KMS-11 (cell line): ENCODE results near the gene FKBP1B.

Experiments
- H2AFZ ChIP-seq: fragments of 200-600 bp; sonication (generic); 2 replicates; pipeline ENCODE4 v1.6.1; 2016; ENCODE audit warnings: antibody characterized with exemption, mixed run types, low read depth
- H3K27ac ChIP-seq: fragments of 200-600 bp; sonication (generic); 2 replicates; pipeline ENCODE4 v1.6.1; 2016; ENCODE audit warnings: mild to moderate bottlenecking, mixed run types
- H3K27me3 ChIP-seq: fragments of 200-600 bp; sonication (generic); 2 replicates; pipeline ENCODE4 v1.6.1; 2017; ENCODE audit warnings: mild to moderate bottlenecking, low read depth, mixed run types, moderate library complexity; ENCODE audit not compliant: insufficient read depth
- H3K36me3 ChIP-seq: fragments of 200-600 bp; sonication (generic); 2 replicates; pipeline ENCODE4 v1.6.1; 2017; ENCODE audit warnings: mild to moderate bottlenecking, mixed run types; ENCODE audit not compliant: insufficient read depth
- H3K4me1 ChIP-seq: fragments of 200-600 bp; sonication (generic); 2 replicates; pipeline ENCODE4 v1.6.1; 2016; ENCODE audit warnings: mild to moderate bottlenecking, low read depth, mixed run types; ENCODE audit not compliant: poor library complexity, severe bottlenecking
- H3K4me2 ChIP-seq: fragments of 200-600 bp; sonication (generic); 2 replicates; pipeline ENCODE4 v1.7.0; 2016; ENCODE audit warnings: mild to moderate bottlenecking, mixed run types
- H3K4me3 ChIP-seq: fragments of 200-600 bp; sonication (generic); IDR thresholded peaks from 2 replicates; pipeline ENCODE4 v1.6.1; 2017; ENCODE audit warnings: low read depth, low read length, mixed read lengths; ENCODE audit not compliant: insufficient read depth
- H3K79me2 ChIP-seq: fragments of 200-600 bp; sonication (generic); 2 replicates; pipeline ENCODE4 v1.6.1; 2016; ENCODE audit warnings: low read depth, mixed run types; ENCODE audit not compliant: insufficient read depth
- H3K9ac ChIP-seq: fragments of 200-600 bp; sonication (generic); 2 replicates; pipeline ENCODE4 v1.6.1; 2016; ENCODE audit warnings: mild to moderate bottlenecking, mixed run types
- H4K20me1 ChIP-seq: fragments of 200-600 bp; sonication (generic); 2 replicates; pipeline ENCODE4 v1.6.1; 2016; ENCODE audit warnings: mild to moderate bottlenecking, mixed run types; ENCODE audit not compliant: insufficient read depth
- CTCF ChIP-seq: fragments of 200-600 bp; sonication (generic); conservative IDR thresholded peaks from 2 replicates; pipeline ENCODE4 v1.6.1; 2017; ENCODE audit warnings: low read depth, mild to moderate bottlenecking, antibody characterized with exemption, low read length, moderate library complexity, mixed read lengths

The FKBP1B gene

DNA sequence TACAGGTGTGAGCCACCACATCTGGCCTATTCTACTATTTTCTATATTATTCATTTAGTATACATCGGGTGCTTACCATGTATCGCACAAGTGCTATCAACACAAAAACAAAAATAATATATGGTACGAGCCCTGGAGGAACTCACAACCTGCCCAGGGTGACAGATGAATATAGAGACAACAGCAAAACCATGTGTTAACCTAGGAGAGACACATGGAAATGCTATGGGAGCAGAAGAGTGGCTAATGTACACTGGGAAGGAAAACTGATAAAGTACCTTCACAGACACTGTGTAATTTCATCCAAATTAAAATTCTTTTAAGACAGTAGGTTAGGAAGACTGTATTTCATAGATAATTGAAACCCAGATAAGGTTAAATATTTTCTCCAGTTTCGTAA lies 22.7 kb downstream of the FKBP1B start:
- Histone ChIP-seq H4K20me1 (no peaks in the 10 kb centered on the region), H3K79me2 (peaks cover 31% of the 10 kb centered on the region; the same call in 1 of the 2 replicates), H3K36me3 (peaks cover 3% of the 10 kb centered on the region; the same call in 1 of the 2 replicates), H3K4me2 (no peak overlapping the region), H3K9ac (no peak overlapping the region), H3K4me1 (peaks cover 12% of the 10 kb centered on the region), H3K4me3 (no peak overlapping the region), H2AFZ (no peak overlapping the region), H3K27me3 (no peaks in the 10 kb centered on the region), H3K27ac (no peak overlapping the region)
- TF ChIP-seq CTCF, result no peak

- H3K27me3 ChIP-seq, result no peaks in the 10 kb centered on the region
- TF ChIP-seq CTCF, result no peak
- H3K79me2 ChIP-seq, result peaks cover 31% of the 10 kb centered on the region; the same call in 1 of the 2 replicates
- H4K20me1 ChIP-seq, result no peaks in the 10 kb centered on the region
- H3K9ac ChIP-seq, result no peak overlapping the region
- H3K36me3 ChIP-seq, result peaks cover 3% of the 10 kb centered on the region; the same call in 1 of the 2 replicates
- no peak overlapping the region for H3K27ac ChIP-seq
- H3K4me1 ChIP-seq, result peaks cover 18% of the 10 kb centered on the region
- H3K4me3 ChIP-seq, result no peak overlapping the region
- no peak overlapping the region for H3K4me2 ChIP-seq
- H2AFZ ChIP-seq, result no peak overlapping the region
These were observed 24.3 kb downstream of the FKBP1B start for GRCh38 chr2:24073816-24074215.

DNA sequence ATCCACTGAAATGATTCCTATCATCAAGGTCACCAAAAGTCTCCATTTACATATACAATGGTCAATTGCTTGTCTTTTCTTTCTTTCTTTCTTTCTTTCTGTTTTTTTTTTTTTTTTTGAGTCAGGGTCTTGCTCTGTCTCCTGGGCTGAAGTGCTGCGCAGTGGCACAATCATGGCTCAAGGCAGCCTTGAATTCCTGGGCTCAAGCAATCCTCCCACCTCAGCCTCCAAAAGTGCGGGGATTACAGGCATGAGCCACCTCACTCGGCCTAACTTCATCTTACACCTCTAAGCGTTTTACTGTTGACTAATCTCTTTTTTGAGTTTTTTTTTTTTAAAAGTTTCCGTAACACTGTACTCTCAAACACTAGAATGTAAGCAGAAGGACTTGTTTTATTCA lies 25.7 kb downstream of the FKBP1B start:
- Histone ChIP-seq H2AFZ (no peak overlapping the region), H3K79me2 (peaks cover 31% of the 10 kb centered on the region; the same call in 1 of the 2 replicates)

GRCh38 chr2:24075915-24076848 lies 26.6 kb downstream of the FKBP1B start, which contains the start of gene SF3B6:
Gene SF3B6, minus strand, starts transcription at chr2:24076326. Its CDS starts 97 bp downstream, at chr2:24076229.
- Histone ChIP-seq H3K9ac (peak within 1 kb of the TSS; percentile 47; the same call in 1 of the 2 replicates), H3K4me1 (peaks cover 18% of the 10 kb centered on the region), H3K79me2 (peaks cover 31% of the 10 kb centered on the region; the same call in 1 of the 2 replicates), H3K27ac (peak within 1 kb of the TSS; percentile 31; the same call in 1 of the 2 replicates), H3K27me3 (no peaks in the 10 kb centered on the region), H4K20me1 (no peaks in the 10 kb centered on the region), H3K4me3 (peak within 1 kb of the TSS; percentile 73), H3K4me2 (peak within 1 kb of the TSS; percentile 89), H2AFZ (peak within 1 kb of the TSS; percentile 64), H3K36me3 (peaks cover 3% of the 10 kb centered on the region; the same call in 1 of the 2 replicates)
- TF ChIP-seq CTCF, result no peak

More for the DNA sequence above, 25.7 kb downstream of the FKBP1B start:
- peak overlapping the region; percentile 89 for H3K4me2 ChIP-seq
- H3K9ac ChIP-seq, result peak overlapping the region; percentile 47; the same call in 1 of the 2 replicates
- no peaks in the 10 kb centered on the region for H4K20me1 ChIP-seq
- H3K27me3 ChIP-seq, result no peaks in the 10 kb centered on the region
- H3K4me3 ChIP-seq, result no peak overlapping the region
- peaks cover 3% of the 10 kb centered on the region; the same call in 1 of the 2 replicates for H3K36me3 ChIP-seq
- peaks cover 18% of the 10 kb centered on the region for H3K4me1 ChIP-seq
- no peak for TF ChIP-seq CTCF
- no peak overlapping the region; the same call in 1 of the 2 replicates for H3K27ac ChIP-seq
